Measurements from ENCODE around the gene WDR7. TPM values are rescaled to one million over a fixed set of nuclear protein-coding genes. Genes with fewer than 3 reads are reported as not detected.

Gene WDR7
- total RNA-seq, 1 experiment from 2014 or later = 11.5 TPM

- no TSS peak for BruUV-seq (replicated peaks)
These were observed 18.8 kb upstream of the WDR7 start for GRCh38 chr18:56632070-56633022.

More at GRCh38 chr18:56632070-56633022, 18.8 kb upstream of the WDR7 start:
- Histone ChIP-seq H3K36me3 (ENCODE audit: control insufficient read depth in 1 of 2, insufficient read depth in 2 of 2, low read length in 2 of 2) (0 out of 4 replicates have a peak, but pooled peaks cover 3 to 6% of the 10 kb centered on the region in 2 experiments), H3K4me2 (ENCODE audit: low read length) (no peak overlapping the region), H4K20me1 (ENCODE audit: insufficient read depth) (peaks cover 34% of the 10 kb centered on the region; the same call in 1 of the 2 replicates), H3K27me3 (ENCODE audit: insufficient read depth, low read length) (no peaks in the 10 kb centered on the region), H3K9me3 (ENCODE audit: control insufficient read depth in 1 of 2, insufficient read depth in 1 of 2, low read depth in 1 of 2, low read length in 2 of 2) (no peaks in the 10 kb centered on the region), H3K27ac (ENCODE audit: low read depth, low read length) (no peak overlapping the region), H3K4me3 (replicated peaks in 1 of 2; ENCODE audit: low read depth in 1 of 2, low read length in 2 of 2) (no peak overlapping the region), H3K4me1 (ENCODE audit: control insufficient read depth in 1 of 2, insufficient read depth in 2 of 2, low read length in 2 of 2) (peaks cover 6 to 8% of the 10 kb centered on the region in 2 experiments; a peak in 3 of 4 replicates), H3K9ac (ENCODE audit: low read length) (no peak overlapping the region), H3K79me2 (ENCODE audit: insufficient read depth, low read length) (peaks cover 100% of the 10 kb centered on the region), H2AFZ (ENCODE audit: low read depth, low read length, poor library complexity, severe bottlenecking) (no peak overlapping the region), H3K9me2 (ENCODE audit: insufficient read depth) (no peaks in the 10 kb centered on the region)
- TF ChIP-seq FOSL1 (IDR thresholded peaks at IDR 0.05; ENCODE audit: low read depth) = no peak
- TF ChIP-seq CEBPB (IDR thresholded peaks at IDR 0.05; ENCODE audit: low read depth) = no peak
- no peak for TF ChIP-seq ZNF274 (IDR thresholded peaks at IDR 0.05; ENCODE audit: low read depth, low read length)
- no peak for TF ChIP-seq SRF (IDR thresholded peaks at IDR 0.05; ENCODE audit: low read depth)
- no peak for TF ChIP-seq POLR2AphosphoS5 (IDR thresholded peaks at IDR 0.05; ENCODE audit: low read depth, low read length)
- TF ChIP-seq EZH2 (IDR thresholded peaks at IDR 0.05) = no peak
- TF ChIP-seq REST (IDR thresholded peaks at IDR 0.05; ENCODE audit: low read depth) = no peak
- RAD21 ChIA-PET (ENCODE audit: low non-redundant PET in 1 of 2, low total read pairs in 2 of 2, uncharacterized antibody in 2 of 2, unreplicated experiment in 2 of 2) = no interaction called here
- intact Hi-C loops (cut with micrococcal nuclease) = no loop called here
- CTCF ChIA-PET = no interaction called here
- DNase-seq (ENCODE audit: low read depth, low spot score) (no peak), ATAC-seq (no peak)
- POLR2A ChIA-PET = no interaction called here
